Thoracic aorta (tissue), 2 donors: ENCODE results near the gene CUX1. TPM values are rescaled to one million over a fixed set of nuclear protein-coding genes. Genes with fewer than 3 reads are reported as not detected.
A peak's percentile ranks its signal among the peaks of the same experiment; 100 is the strongest.
"Not testable (repeated sequence)": the region's sequence is repeated elsewhere in the genome, so short reads cannot be mapped to it uniquely, and the experiment has no call there.

Source experiments
- ATAC-seq: fragments of 150-250 bp; one replicate; pipeline ENCODE4 v1.8.0; 2017; ENCODE audit warnings: low read depth; ENCODE audit not compliant: insufficient number of reproducible peaks, low FRiP score
- DNase-seq: peaks from one replicate; pipeline ENCODE4 v3.0.0-alpha.2; 2020; ENCODE audit warnings: low spot score
- H3K27ac ChIP-seq, 2 donors: fragments of 200-600 bp; sonication (generic); 1 replicate in 1 of 2; 2 replicates in 1 of 2; pipeline ENCODE4 v1.5.1; 2016; ENCODE audit warnings: mild to moderate bottlenecking in 2 of 2, moderate library complexity in 2 of 2
- H3K27me3 ChIP-seq: fragments of 200-600 bp; sonication (generic); replicated peaks from 2 replicates; pipeline ENCODE4 v1.6.0; 2016; ENCODE audit warnings: mild to moderate bottlenecking; ENCODE audit not compliant: insufficient read depth
- H3K36me3 ChIP-seq: fragments of 200-600 bp; sonication (generic); one replicate; pipeline ENCODE4 v1.5.1; 2016
- H3K4me1 ChIP-seq, 2 donors: fragments of 200-600 bp; sonication (generic); 1 replicate in 1 of 2; 2 replicates in 1 of 2; pipeline versions ENCODE4 v1.5.1 to v1.6.0; 2016; ENCODE audit warnings: low read depth in 2 of 2, mild to moderate bottlenecking in 1 of 2; ENCODE audit not compliant: control insufficient read depth in 1 of 2
- H3K4me3 ChIP-seq: fragments of 200-600 bp; sonication (generic); 2 replicates; pipeline ENCODE4 v1.5.1; 2016; ENCODE audit warnings: mild to moderate bottlenecking
- H3K9me3 ChIP-seq: fragments of 200-600 bp; sonication (generic); 2 replicates; pipeline ENCODE4 v1.5.1; 2016
- total RNA-seq, 2 donors: library from RNA; depleted of rRNA; stranded (reverse); fragments of >200 nt; gene quantifications; one replicate each; pipeline versions ENCODE4 v1.1.0 to v1.2.3, GENCODE V29; 2016
- TF ChIP-seq, protein P1 (sequence below): fragments of 200-600 bp; sonication (generic); IDR thresholded peaks from one replicate; pipeline ENCODE4 v1.5.1; 2019; ENCODE audit warnings: antibody characterized with exemption

Gene CUX1
- total RNA-seq, 2 donors from 2014 or later: 85.0 to 179 TPM

DNA sequence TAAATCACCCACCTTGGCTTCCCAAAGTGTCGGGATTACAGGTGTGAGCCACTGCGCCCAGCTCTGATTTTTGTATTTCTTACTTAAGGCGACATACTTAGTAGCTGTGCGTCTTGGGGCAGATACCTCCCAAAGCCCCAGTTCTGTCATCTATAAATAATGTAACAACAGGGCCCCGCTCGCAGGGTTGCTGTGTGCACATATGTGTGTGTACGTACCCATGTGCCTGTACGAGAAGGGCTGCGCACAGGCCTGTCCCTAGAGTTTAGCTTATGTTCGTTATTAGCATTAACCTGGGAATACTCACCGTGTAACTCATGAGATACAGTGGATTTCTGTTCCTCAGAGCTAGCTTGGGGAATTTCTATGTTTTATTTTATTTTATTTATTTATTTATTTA is 103.6 kb downstream of the CUX1 start:
- TF ChIP-seq, protein P1, sequence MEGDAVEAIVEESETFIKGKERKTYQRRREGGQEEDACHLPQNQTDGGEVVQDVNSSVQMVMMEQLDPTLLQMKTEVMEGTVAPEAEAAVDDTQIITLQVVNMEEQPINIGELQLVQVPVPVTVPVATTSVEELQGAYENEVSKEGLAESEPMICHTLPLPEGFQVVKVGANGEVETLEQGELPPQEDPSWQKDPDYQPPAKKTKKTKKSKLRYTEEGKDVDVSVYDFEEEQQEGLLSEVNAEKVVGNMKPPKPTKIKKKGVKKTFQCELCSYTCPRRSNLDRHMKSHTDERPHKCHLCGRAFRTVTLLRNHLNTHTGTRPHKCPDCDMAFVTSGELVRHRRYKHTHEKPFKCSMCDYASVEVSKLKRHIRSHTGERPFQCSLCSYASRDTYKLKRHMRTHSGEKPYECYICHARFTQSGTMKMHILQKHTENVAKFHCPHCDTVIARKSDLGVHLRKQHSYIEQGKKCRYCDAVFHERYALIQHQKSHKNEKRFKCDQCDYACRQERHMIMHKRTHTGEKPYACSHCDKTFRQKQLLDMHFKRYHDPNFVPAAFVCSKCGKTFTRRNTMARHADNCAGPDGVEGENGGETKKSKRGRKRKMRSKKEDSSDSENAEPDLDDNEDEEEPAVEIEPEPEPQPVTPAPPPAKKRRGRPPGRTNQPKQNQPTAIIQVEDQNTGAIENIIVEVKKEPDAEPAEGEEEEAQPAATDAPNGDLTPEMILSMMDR: no peak
- Histone ChIP-seq H3K9me3 (no peaks in the 10 kb centered on the region), H3K27me3 (no peaks in the 10 kb centered on the region), H3K4me1 (peaks cover 23 to 39% of the 10 kb centered on the region in 2 donors), H3K27ac (no peak overlapping the region), H3K4me3 (no peak overlapping the region), H3K36me3 (peaks cover 16% of the 10 kb centered on the region)
- ATAC-seq (no peak), DNase-seq (no peak)

DNA sequence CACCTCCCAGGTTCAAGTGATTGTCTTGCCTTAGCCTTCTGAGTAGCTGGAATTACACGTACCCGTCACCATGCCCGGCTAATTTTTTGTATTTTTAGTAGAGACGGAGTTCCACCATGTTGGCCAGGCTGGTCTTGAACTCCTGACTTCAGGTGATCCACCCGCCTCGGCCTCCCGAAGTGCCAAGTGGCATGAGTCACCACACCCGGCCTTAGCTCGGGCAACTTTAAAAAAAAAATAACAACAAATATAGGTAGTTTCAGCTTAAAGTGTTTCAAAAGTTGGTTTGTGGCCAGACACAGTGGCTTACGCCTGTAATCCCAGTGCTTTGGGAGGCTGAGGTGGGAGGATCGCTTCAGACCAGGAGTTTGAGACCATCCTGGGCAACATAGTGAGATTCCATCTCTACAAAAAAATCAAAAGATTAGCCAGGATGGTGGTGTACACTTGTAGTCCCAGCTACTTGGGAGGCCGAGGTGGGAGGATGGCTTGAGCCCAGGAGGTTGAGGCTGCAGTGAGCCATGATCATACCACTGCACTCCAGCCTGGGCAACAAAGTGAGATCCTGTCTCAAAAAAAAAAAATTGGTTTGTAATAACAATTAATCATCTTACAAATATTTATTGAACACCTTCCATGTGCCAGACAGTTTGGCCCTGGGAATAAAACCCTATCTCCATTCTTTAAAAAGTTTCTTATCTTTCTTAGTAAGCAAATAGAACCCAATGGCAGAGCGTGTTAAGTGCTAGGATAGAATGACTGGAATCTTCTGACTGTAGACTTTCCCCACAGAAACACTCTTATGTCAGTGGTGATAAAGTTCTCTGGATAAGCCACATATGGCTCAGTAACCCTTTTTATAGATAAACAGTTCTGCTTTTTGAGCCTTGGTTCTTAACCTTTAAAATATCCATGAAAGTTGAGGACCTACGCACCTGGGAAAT is 104.4 kb downstream of the CUX1 start:
- DNase-seq, H3K4me3 ChIP-seq, H3K27me3 ChIP-seq, ATAC-seq, H3K9me3 ChIP-seq: not testable (repeated sequence)
- peaks cover 12% of the 10 kb centered on the region for H3K36me3 ChIP-seq
- peaks cover 23 to 39% of the 10 kb centered on the region in 2 donors for H3K4me1 ChIP-seq
- peak overlapping the region; percentile 95 to 100 for H3K27ac ChIP-seq

DNA sequence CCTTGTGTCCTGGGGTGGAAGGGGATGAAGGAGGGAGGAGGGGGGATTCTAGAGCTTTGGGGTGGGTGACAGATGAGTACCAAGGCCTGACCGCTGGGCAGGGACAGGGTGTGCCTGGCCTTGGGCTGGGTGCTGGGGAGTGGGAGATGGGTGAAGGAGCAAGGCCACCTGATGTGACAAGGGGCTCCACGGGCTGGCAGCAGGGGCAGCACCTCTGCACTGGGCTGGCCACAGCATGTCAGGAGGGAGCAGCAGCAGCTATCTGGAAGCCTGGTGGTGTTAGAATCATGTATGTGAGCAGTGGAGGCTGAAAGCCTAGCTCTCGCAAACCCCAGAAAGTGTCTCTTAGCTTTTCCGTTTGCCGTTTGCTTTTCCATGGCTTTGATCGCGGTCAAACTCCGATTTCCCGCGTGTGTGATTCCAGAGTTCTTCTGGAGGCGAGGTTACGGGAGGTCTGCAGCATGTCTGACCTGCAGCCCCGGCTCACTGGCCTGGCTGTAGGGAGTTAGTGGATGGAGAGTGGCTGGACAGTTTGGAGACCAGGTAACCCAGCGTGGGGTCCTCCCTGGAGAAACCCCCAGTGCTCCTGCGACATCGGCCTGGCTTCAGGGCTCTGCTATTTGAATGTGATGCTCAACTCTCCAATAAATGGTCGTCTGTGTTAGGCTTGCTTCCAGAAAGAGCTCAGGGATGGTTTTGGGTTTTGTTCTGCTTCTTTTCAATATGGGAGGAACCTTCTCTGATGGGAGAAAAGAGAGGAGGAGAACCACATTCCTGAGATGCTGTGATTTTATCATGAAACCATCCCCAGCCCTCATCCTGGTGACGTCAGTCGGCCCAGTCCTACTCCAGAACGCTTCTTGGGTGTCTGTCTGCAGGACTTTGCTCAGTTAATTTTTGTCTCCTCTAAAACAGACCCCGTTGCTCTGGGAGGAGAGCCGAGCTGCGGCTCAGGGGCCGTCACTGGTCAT is 105.5 kb downstream of the CUX1 start:
- peak overlapping the region; percentile 95 to 100 for H3K27ac ChIP-seq
- TF ChIP-seq, protein P1: no peak
- no peak for DNase-seq

DNA sequence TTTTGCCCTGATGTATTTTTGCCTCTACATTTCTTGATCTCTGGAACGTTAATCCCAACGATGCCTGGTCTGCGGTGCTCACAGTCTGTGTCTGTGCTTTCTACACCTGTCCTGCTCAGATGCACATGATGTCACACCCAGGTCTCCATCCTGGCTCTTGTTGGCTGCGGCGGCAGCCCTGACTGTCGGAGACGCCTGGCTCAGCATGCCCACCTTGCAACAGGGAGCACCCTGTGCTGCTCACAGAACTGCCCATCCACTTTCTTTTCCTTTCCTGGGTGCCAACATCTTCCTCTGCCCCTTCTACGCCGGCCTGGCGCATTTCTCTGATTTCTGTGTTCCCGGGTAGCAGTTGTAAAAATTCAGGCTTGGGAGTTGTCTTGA is 106.2 kb downstream of the CUX1 start:
- TF ChIP-seq, protein P1: no peak
- Histone ChIP-seq H3K36me3 (peaks cover 3% of the 10 kb centered on the region), H3K4me1 (peaks cover 26 to 49% of the 10 kb centered on the region in 2 donors), H3K9me3 (no peaks in the 10 kb centered on the region), H3K27me3 (no peaks in the 10 kb centered on the region), H3K27ac (peak overlapping the region; percentile 95 to 100), H3K4me3 (peak overlapping the region; percentile 69)
- no peak for DNase-seq
- no peak for ATAC-seq

More for the DNA sequence above, 105.5 kb downstream of the CUX1 start:
- peak overlapping the region; percentile 69 for H3K4me3 ChIP-seq
- no peaks in the 10 kb centered on the region for H3K27me3 ChIP-seq
- peaks cover 10% of the 10 kb centered on the region for H3K36me3 ChIP-seq
- peaks cover 26 to 43% of the 10 kb centered on the region in 2 donors for H3K4me1 ChIP-seq
- no peaks in the 10 kb centered on the region for H3K9me3 ChIP-seq
- ATAC-seq: no peak

DNA sequence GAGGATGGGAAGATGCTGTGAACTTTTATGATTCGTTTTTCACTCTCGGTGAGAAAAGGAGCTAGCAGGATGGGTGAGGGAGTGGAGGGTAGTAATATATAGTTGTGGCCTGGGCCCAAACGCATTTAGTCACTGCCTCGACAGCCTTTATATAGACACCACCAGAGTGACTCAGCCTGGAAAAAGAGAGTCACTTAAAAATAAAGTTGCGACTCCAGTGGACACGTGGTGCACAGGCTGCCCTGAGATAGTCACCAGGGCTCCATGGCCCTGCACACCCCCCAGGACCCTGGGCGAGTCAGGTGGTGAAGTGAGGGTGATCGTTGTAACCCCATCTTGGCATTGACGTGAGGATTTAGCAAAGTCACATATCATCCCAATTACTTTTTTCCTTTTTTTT is 106.7 kb downstream of the CUX1 start:
- no peaks in the 10 kb centered on the region for H3K27me3 ChIP-seq
- H3K4me3 ChIP-seq: peak overlapping the region; percentile 69
- DNase-seq: peak; percentile 68
- peaks cover 26 to 53% of the 10 kb centered on the region in 2 donors for H3K4me1 ChIP-seq
- peak overlapping the region; percentile 95 to 100 for H3K27ac ChIP-seq
- no peaks in the 10 kb centered on the region for H3K9me3 ChIP-seq
- H3K36me3 ChIP-seq: no peaks in the 10 kb centered on the region
- ATAC-seq: peak; percentile 98
- TF ChIP-seq, protein P1: no peak
